Heart right ventricle (tissue), 16 donors: ENCODE measurements around the gene PYGO2. TPM values are rescaled to one million over a fixed set of nuclear protein-coding genes. Genes with fewer than 3 reads are reported as not detected.

Experiments used
- ATAC-seq, 8 donors: fragments of 200-7000 bp; cut with Tn5 transposase; one replicate each; pipeline ENCODE4 v1.9.1; 2020; ENCODE audit warnings: mild to moderate bottlenecking in 8 of 8, moderate library complexity in 8 of 8, moderate number of reproducible peaks in 1 of 8
- DNase-seq, 2 donors: peaks; one replicate each; pipeline ENCODE4 v3.0.0-alpha.2; 2020
- H3K27ac ChIP-seq, 10 donors: fragments of 200-600 bp; sonication (generic) in 2 of 10; one replicate each; pipeline versions ENCODE4 v1.5.0 to v1.8.0; 2020 to 2022; ENCODE audit warnings: mild to moderate bottlenecking in 3 of 10
- H3K27me3 ChIP-seq, 7 donors: fragments of 200-600 bp; one replicate each; pipeline ENCODE4 v1.8.0; 2021 to 2022; ENCODE audit warnings: mild to moderate bottlenecking in 2 of 7
- H3K36me3 ChIP-seq, 9 donors: fragments of 200-600 bp; sonication (generic) in 1 of 9; one replicate each; pipeline versions ENCODE4 v1.5.0 to v1.8.0; 2020 to 2022; ENCODE audit warnings: mild to moderate bottlenecking in 2 of 9
- H3K4me1 ChIP-seq, 9 donors: fragments of 200-600 bp; sonication (generic) in 1 of 9; one replicate each; pipeline versions ENCODE4 v1.5.0 to v1.8.0; 2020 to 2022; ENCODE audit warnings: mild to moderate bottlenecking in 4 of 9
- H3K4me3 ChIP-seq, 10 donors: fragments of 200-600 bp; sonication (generic) in 2 of 10; one replicate each; pipeline versions ENCODE4 v1.5.0 to v1.8.0; 2020 to 2022; ENCODE audit warnings: mild to moderate bottlenecking in 7 of 10, moderate library complexity in 2 of 10
- H3K9me3 ChIP-seq, 11 donors: fragments of 200-600 bp in 10 of 11; sonication (generic) in 2 of 11; one replicate each; pipeline versions ENCODE4 v1.5.0 to v1.8.0; 2013 to 2022; ENCODE audit warnings: mild to moderate bottlenecking in 2 of 11, control low read depth in 1 of 11, moderate library complexity in 1 of 11
- CTCF ChIP-seq, 9 donors: fragments of 200-600 bp; sonication (generic) in 2 of 9; IDR thresholded peaks; one replicate each; pipeline versions ENCODE4 v1.5.0 to v1.8.0; 2021 to 2022; ENCODE audit warnings: antibody characterized with exemption in 9 of 9, mild to moderate bottlenecking in 5 of 9, moderate library complexity in 1 of 9
- WGBS, 2 donors: extraction: QIAGEN DNeasy Blood & Tissue Kit; methylation state at CpG; one replicate each; pipeline ENCODE4 v1.1.7; 2013; ENCODE audit warnings: inconsistent platforms in 1 of 2; 5-methylcytosine and 5-hydroxymethylcytosine counted together
- intact Hi-C, 10 donors: fragments of 100-400 bp; cut with DNase I; formaldehyde crosslinking; loops; one replicate each; pipeline versions ENCODE4 v1.11.1 to v1.14.2; 2022
- polyA plus RNA-seq, 2 donors: library from polyadenylated mRNA; stranded (reverse); fragments of 200-250 nt; gene quantifications; one replicate each; pipeline ENCODE4 v1.2.3, GENCODE V29; 2013
- total RNA-seq, 10 donors: library from RNA; stranded (reverse); fragmentation: NEBNext Ultra II Directional in 3 of 10; extraction: Animal tissue kit (Norgen Biotek cat#: 25700) in 3 of 10; gene quantifications; one replicate each; pipeline versions ENCODE4 v1.2.1 to v1.2.4, GENCODE V29; 2021 to 2023
- donor health status: Arrhythmogenic right ventricular cardiomyopathy.
- donor health status: ischemic (EF 13 %, LVEDD 7.1; RV severe dilation, severe dysfunction).
- donor health status: healthy with polysubstance abuse.
- donor health status: DM: no; HTN: yes; CAD: no.
- donor health status: DM: no; HTN: no; CAD: no.
- donor health status: ischemic (EF 25% LVEDD 6.9; RV normal size, moderate dysfunction).
- donor health status: ischemic (EF 25% LVEDD 5.7; RV mildly dilated, moderate dysfunction).
- donor health status: healthy.
- donor health status: DM: yes; HTN: yes; CAD: no.
- donor health status: Ischemic cardiomyopathy.
- donor health status: ischemic (EF 35%, LVEDD 5.7; RV mildly dilated, moderate dysfunction).
- donor health status: nonischemic (EF 11% LVEDD 7.7; RV severe dilation, severe dysfunction).
- donor health status: DM: yes; HTN: yes; CAD: no.
- donor health status: PGD.
- donor health status: ischemic (EF 29% LVEDD 5.4; RV normal size, mild dysfunction).
- donor health status: nonischemic (EF 23%, LVEDD 6.1; RV moderate dilation, normal function).

Gene PYGO2
- total and polyA plus RNA-seq, 12 donors = 8.8 to 18.0 (median 13.8) TPM

GRCh38 chr1:154951901-154952657, 9.5 kb downstream of the PYGO2 start:
- TF ChIP-seq CTCF (IDR thresholded peaks at IDR 0.05) = no peak
- no peaks in the 10 kb centered on the region for H3K9me3 ChIP-seq
- H3K36me3 ChIP-seq = peaks cover 0 to 42% (median 5%) of the 10 kb centered on the region in 9 donors
- ATAC-seq (no peak), DNase-seq (no peak)
- H3K4me3 ChIP-seq = peak overlapping the region in 1 of 10 donors; percentile 15
- 78 to 80% methylated on average over 15 of the region's 15 CpGs for WGBS, 2 donors
- peaks cover 15 to 48% (median 43%) of the 10 kb centered on the region in 9 donors for H3K4me1 ChIP-seq
- H3K27me3 ChIP-seq = no peaks in the 10 kb centered on the region
- peak overlapping the region in 1 of 10 donors; percentile 61 for H3K27ac ChIP-seq
- intact Hi-C loops = loop anchor here in 1 of 10 donors (10.0 kb wide), 1 partner anchor 63 kb away; no protein-coding TSS in a partner anchor

GRCh38 chr1:154948079-154948478, 13.5 kb downstream of the PYGO2 start:
- peaks cover 0 to 31% (median 26%) of the 10 kb centered on the region in 9 donors for H3K4me1 ChIP-seq
- 95 to 97% methylated on average over 11 of the region's 11 CpGs for WGBS, 2 donors
- H3K4me3 ChIP-seq = no peak overlapping the region
- TF ChIP-seq CTCF (IDR thresholded peaks at IDR 0.05) = no peak
- no peaks in the 10 kb centered on the region for H3K9me3 ChIP-seq
- intact Hi-C loops = no loop called here
- DNase-seq (no peak), ATAC-seq (no peak)
- H3K27ac ChIP-seq = no peak overlapping the region
- peaks cover 0 to 64% (median 7%) of the 10 kb centered on the region in 9 donors for H3K36me3 ChIP-seq
- no peaks in the 10 kb centered on the region for H3K27me3 ChIP-seq

- Histone ChIP-seq H3K4me3 (no peak overlapping the region), H3K9me3 (no peaks in the 10 kb centered on the region), H3K36me3 (peaks cover 0 to 59% (median 7%) of the 10 kb centered on the region in 9 donors), H3K27ac (peak overlapping the region in 1 of 10 donors; percentile 16), H3K27me3 (no peaks in the 10 kb centered on the region), H3K4me1 (peaks cover 0 to 38% (median 21%) of the 10 kb centered on the region in 9 donors)
- no peak for TF ChIP-seq CTCF (IDR thresholded peaks at IDR 0.05)
- intact Hi-C loops = no loop called here
- DNase-seq (no peak), ATAC-seq (no peak)
- WGBS, 2 donors = 80 to 86% methylated on average over 17 of the region's 17 CpGs
Observed at GRCh38 chr1:154945962-154946850, 15.4 kb downstream of the PYGO2 start.
